Kidney epithelial cell (primary cell): ENCODE measurements around the gene HS3ST4. TPM values are rescaled to one million over a fixed set of nuclear protein-coding genes. Genes with fewer than 3 reads are reported as not detected.

Experiments used
- DNase-seq: peaks from one replicate; pipeline ENCODE4 v3.0.0-alpha.2; 2010; ENCODE audit warnings: low read depth
- H3K27me3 ChIP-seq: 2 replicates; pipeline ENCODE4 v1.6.0; 2011; ENCODE audit warnings: low read length; ENCODE audit not compliant: control insufficient read depth, insufficient read depth
- H3K36me3 ChIP-seq: 2 replicates; pipeline ENCODE4 v1.5.1; 2011; ENCODE audit warnings: low read length; ENCODE audit not compliant: control insufficient read depth, insufficient read depth
- H3K4me3 ChIP-seq: 2 replicates; pipeline ENCODE4 v1.5.1; 2011; ENCODE audit warnings: low read depth, mild to moderate bottlenecking, control low read depth, low read length
- total RNA-seq: library from RNA; depleted of rRNA; stranded (reverse); fragments of >200 nt; gene quantifications from 2 replicates; pipeline ENCODE4 v1.2.3, GENCODE V29; 2015
- TF ChIP-seq, protein P1 (sequence below): IDR thresholded peaks from 2 replicates; pipeline ENCODE4 v1.5.1; 2011; ENCODE audit warnings: mild to moderate bottlenecking, moderate library complexity, low read length, control low read depth, inconsistent platforms; ENCODE audit not compliant: insufficient read depth, poor library complexity, severe bottlenecking

Gene HS3ST4
- total RNA-seq, 1 donor from 2014 or later = 0.21 TPM

- TF ChIP-seq, protein P1, sequence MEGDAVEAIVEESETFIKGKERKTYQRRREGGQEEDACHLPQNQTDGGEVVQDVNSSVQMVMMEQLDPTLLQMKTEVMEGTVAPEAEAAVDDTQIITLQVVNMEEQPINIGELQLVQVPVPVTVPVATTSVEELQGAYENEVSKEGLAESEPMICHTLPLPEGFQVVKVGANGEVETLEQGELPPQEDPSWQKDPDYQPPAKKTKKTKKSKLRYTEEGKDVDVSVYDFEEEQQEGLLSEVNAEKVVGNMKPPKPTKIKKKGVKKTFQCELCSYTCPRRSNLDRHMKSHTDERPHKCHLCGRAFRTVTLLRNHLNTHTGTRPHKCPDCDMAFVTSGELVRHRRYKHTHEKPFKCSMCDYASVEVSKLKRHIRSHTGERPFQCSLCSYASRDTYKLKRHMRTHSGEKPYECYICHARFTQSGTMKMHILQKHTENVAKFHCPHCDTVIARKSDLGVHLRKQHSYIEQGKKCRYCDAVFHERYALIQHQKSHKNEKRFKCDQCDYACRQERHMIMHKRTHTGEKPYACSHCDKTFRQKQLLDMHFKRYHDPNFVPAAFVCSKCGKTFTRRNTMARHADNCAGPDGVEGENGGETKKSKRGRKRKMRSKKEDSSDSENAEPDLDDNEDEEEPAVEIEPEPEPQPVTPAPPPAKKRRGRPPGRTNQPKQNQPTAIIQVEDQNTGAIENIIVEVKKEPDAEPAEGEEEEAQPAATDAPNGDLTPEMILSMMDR = no peak
- no peak for DNase-seq
These were observed 22.2 kb downstream of the HS3ST4 start for GRCh38 chr16:25713785-25714570.

DNA sequence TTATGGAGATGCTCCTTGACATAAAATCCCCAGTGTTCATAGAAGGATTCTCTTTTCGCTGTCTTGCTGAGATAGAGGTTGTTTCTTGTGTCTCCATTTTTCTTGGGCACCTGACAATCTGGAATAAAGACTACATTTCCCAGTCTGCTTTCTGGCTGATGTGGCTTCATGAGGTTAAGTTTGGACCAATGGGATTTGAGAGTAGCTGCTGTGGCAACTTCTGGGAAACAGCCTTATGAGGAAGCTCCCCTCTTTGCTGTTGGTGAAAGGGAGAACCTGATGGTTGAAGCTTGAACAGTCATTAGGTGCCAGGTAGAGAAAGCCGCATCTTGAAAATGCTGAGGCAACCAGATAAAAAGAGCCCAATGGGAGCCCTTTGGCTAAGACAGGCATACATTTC lies 24.4 kb downstream of the HS3ST4 start:
- Histone ChIP-seq H3K27me3 (no peaks in the 10 kb centered on the region), H3K4me3 (no peak overlapping the region), H3K36me3 (no peaks in the 10 kb centered on the region)
- TF ChIP-seq, protein P1 = no peak
- DNase-seq = no peak

More at GRCh38 chr16:25713785-25714570, 22.2 kb downstream of the HS3ST4 start:
- H3K36me3 ChIP-seq = no peaks in the 10 kb centered on the region
- H3K4me3 ChIP-seq = no peak overlapping the region
- no peaks in the 10 kb centered on the region for H3K27me3 ChIP-seq

DNA sequence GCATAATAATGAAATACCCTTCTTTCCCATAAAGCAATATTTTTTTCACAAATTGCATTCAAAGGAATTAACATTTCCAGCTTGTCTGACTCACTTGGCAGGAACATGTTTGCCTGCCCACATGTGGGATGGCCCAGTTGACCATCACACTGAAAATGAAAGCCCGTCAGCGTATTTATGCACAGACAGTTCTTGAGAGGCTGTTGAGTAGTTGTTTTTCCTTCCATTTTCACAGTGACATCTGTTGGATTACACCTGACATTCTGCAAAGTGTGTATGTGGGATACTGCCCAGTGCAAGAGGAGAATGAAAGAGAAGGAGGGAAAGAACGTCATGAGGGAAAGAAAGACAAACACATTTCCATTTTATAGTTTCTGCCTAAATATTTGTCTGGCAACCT lies 29.7 kb downstream of the HS3ST4 start:
- TF ChIP-seq, protein P1 = no peak
- Histone ChIP-seq H3K4me3 (no peak overlapping the region), H3K27me3 (no peaks in the 10 kb centered on the region), H3K36me3 (no peaks in the 10 kb centered on the region)
- DNase-seq = no peak

GRCh38 chr16:25726430-25727098 lies 34.8 kb downstream of the HS3ST4 start:
- Histone ChIP-seq H3K36me3 (no peaks in the 10 kb centered on the region), H3K27me3 (no peaks in the 10 kb centered on the region), H3K4me3 (no peak overlapping the region)
- no peak for DNase-seq
- TF ChIP-seq, protein P1 = no peak

- TF ChIP-seq, protein P1 = no peak
- Histone ChIP-seq H3K4me3 (no peak overlapping the region), H3K27me3 (no peaks in the 10 kb centered on the region), H3K36me3 (no peaks in the 10 kb centered on the region)
- no peak for DNase-seq
These were observed 37.6 kb downstream of the HS3ST4 start for GRCh38 chr16:25729188-25729915.
